ENCODE data around the gene PLEKHM3.

Gene PLEKHM3

DNA sequence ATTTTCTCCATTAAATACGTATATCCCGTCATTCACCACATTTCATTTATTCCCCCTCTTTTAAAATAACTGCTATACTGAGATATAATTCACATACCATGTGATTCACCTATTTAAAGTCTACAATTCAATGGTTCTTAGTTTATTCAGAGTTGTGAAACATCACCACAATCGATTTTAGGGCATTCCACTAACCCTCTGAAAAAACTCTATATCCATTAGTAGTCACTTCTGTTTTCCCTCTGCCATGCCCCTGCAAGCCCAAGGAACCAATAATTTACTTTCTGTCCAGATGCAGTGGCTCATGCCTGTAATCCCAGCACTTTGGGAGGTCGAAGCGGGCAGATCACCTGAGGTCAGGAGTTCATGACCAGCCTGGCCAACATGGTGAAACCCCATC lies 160.1 kb downstream of the PLEKHM3 start:
- H3F3A ChIP-seq (ENCODE audit: low read depth): no peaks in the 10 kb centered on the region
- peaks cover 14% of the 10 kb centered on the region for H3K4me1 ChIP-seq (ENCODE audit: insufficient read depth, low read length, poor library complexity, severe bottlenecking)
- no peak overlapping the region for H3K9ac ChIP-seq (ENCODE audit: low read depth, low read length, poor library complexity, severe bottlenecking)
- H3K4me3 ChIP-seq (ENCODE audit: low read length, poor library complexity, severe bottlenecking): no peak overlapping the region
- H3K27me3 ChIP-seq (ENCODE audit: insufficient read depth, low read length, poor library complexity, severe bottlenecking): no peaks in the 10 kb centered on the region
- H3K4me2 ChIP-seq (ENCODE audit: low read depth, low read length, poor library complexity, severe bottlenecking): no peak overlapping the region
- no peak overlapping the region for H2AFZ ChIP-seq (ENCODE audit: low read length)
- no peak for TF ChIP-seq EZH2phosphoT487 (IDR thresholded peaks at IDR 0.05; ENCODE audit: borderline replicate concordance)
- TF ChIP-seq, protein P1, sequence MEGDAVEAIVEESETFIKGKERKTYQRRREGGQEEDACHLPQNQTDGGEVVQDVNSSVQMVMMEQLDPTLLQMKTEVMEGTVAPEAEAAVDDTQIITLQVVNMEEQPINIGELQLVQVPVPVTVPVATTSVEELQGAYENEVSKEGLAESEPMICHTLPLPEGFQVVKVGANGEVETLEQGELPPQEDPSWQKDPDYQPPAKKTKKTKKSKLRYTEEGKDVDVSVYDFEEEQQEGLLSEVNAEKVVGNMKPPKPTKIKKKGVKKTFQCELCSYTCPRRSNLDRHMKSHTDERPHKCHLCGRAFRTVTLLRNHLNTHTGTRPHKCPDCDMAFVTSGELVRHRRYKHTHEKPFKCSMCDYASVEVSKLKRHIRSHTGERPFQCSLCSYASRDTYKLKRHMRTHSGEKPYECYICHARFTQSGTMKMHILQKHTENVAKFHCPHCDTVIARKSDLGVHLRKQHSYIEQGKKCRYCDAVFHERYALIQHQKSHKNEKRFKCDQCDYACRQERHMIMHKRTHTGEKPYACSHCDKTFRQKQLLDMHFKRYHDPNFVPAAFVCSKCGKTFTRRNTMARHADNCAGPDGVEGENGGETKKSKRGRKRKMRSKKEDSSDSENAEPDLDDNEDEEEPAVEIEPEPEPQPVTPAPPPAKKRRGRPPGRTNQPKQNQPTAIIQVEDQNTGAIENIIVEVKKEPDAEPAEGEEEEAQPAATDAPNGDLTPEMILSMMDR (conservative IDR thresholded peaks at IDR 0.05; ENCODE audit: low read length): no peak
- H4K20me1 ChIP-seq (ENCODE audit: insufficient read depth, low read length, poor library complexity, severe bottlenecking): no peaks in the 10 kb centered on the region
- H3K9me3 ChIP-seq (ENCODE audit: insufficient read depth, low read depth, low read length): no peaks in the 10 kb centered on the region
- no peaks in the 10 kb centered on the region for H3K9me2 ChIP-seq (replicated peaks; ENCODE audit: low read depth, low read length)
- H3K36me3 ChIP-seq (ENCODE audit: insufficient read depth, low read length): peaks cover 4% of the 10 kb centered on the region; the same call in 1 of the 2 replicates
- H3K79me2 ChIP-seq (ENCODE audit: insufficient read depth, low read length): no peaks in the 10 kb centered on the region

DNA sequence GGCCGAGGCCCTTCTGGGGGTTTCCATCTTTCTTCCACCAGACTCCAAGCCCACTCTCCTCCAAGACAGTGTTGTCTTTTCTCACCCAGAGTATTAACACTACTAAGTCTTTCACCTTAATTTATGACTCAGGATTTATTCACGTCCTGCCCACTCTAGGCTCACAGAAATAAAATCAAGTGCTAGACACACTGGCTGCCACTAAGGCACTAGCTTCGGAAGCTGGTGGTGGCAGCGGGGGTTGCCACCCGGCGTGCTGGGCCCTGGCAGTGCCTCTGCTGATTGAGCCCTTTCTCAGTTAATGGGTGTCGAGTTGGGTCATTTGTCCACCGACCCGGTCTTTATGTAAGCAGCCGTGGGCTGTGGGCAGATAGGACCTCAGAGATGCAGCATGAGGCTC lies 162.0 kb downstream of the PLEKHM3 start:
- H3K79me2 ChIP-seq (ENCODE audit: insufficient read depth, low read length): no peaks in the 10 kb centered on the region
- H3K36me3 ChIP-seq (ENCODE audit: insufficient read depth, low read length): peaks cover 5% of the 10 kb centered on the region; the same call in 1 of the 2 replicates
- TF ChIP-seq, protein P1 (conservative IDR thresholded peaks at IDR 0.05; ENCODE audit: low read length): no peak
- TF ChIP-seq EZH2phosphoT487 (IDR thresholded peaks at IDR 0.05; ENCODE audit: borderline replicate concordance): no peak
- no peaks in the 10 kb centered on the region for H3K9me3 ChIP-seq (ENCODE audit: insufficient read depth, low read depth, low read length)
- no peak overlapping the region for H3K9ac ChIP-seq (ENCODE audit: low read depth, low read length, poor library complexity, severe bottlenecking)
- H3K4me1 ChIP-seq (ENCODE audit: insufficient read depth, low read length, poor library complexity, severe bottlenecking): no peaks in the 10 kb centered on the region
- no peak overlapping the region for H3K4me3 ChIP-seq (ENCODE audit: low read length, poor library complexity, severe bottlenecking)
- H3K4me2 ChIP-seq (ENCODE audit: low read depth, low read length, poor library complexity, severe bottlenecking): no peak overlapping the region
- H3F3A ChIP-seq (ENCODE audit: low read depth): no peaks in the 10 kb centered on the region
- H3K27me3 ChIP-seq (ENCODE audit: insufficient read depth, low read length, poor library complexity, severe bottlenecking): no peaks in the 10 kb centered on the region
- H2AFZ ChIP-seq (ENCODE audit: low read length): no peak overlapping the region
- H4K20me1 ChIP-seq (ENCODE audit: insufficient read depth, low read length, poor library complexity, severe bottlenecking): no peaks in the 10 kb centered on the region
- H3K9me2 ChIP-seq (replicated peaks; ENCODE audit: low read depth, low read length): no peaks in the 10 kb centered on the region

DNA sequence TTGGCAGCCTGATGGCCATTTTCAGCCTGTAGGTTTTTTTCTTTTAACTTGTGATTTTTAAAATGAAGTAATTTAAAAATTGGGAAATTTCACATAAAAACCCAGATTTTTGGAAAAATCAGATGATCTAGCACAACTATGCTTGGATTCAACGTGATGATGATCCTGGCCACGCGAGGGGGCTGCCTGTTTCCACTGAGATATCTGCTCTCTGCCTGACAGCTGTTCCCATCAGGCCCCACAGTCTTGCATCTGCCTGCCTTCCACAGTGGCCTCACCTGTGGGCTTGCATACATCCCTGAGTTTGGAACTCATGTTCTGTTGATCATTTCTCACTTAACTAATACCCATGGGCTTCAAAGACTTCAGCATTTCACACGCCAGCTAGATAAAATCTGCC lies 163.5 kb downstream of the PLEKHM3 start:
- Histone ChIP-seq H3K9ac (ENCODE audit: low read depth, low read length, poor library complexity, severe bottlenecking) (no peak overlapping the region), H2AFZ (ENCODE audit: low read length) (no peak overlapping the region), H3K36me3 (ENCODE audit: insufficient read depth, low read length) (peaks cover 5% of the 10 kb centered on the region; the same call in 1 of the 2 replicates), H3K4me2 (ENCODE audit: low read depth, low read length, poor library complexity, severe bottlenecking) (no peak overlapping the region), H4K20me1 (ENCODE audit: insufficient read depth, low read length, poor library complexity, severe bottlenecking) (no peaks in the 10 kb centered on the region), H3K9me3 (ENCODE audit: insufficient read depth, low read depth, low read length) (no peaks in the 10 kb centered on the region), H3K79me2 (ENCODE audit: insufficient read depth, low read length) (no peaks in the 10 kb centered on the region), H3K9me2 (replicated peaks; ENCODE audit: low read depth, low read length) (no peaks in the 10 kb centered on the region), H3K4me1 (ENCODE audit: insufficient read depth, low read length, poor library complexity, severe bottlenecking) (no peaks in the 10 kb centered on the region), H3K4me3 (ENCODE audit: low read length, poor library complexity, severe bottlenecking) (no peak overlapping the region), H3F3A (ENCODE audit: low read depth) (no peaks in the 10 kb centered on the region), H3K27me3 (ENCODE audit: insufficient read depth, low read length, poor library complexity, severe bottlenecking) (no peaks in the 10 kb centered on the region)
- TF ChIP-seq, protein P1 (conservative IDR thresholded peaks at IDR 0.05; ENCODE audit: low read length): no peak
- no peak for TF ChIP-seq EZH2phosphoT487 (IDR thresholded peaks at IDR 0.05; ENCODE audit: borderline replicate concordance)
